K562 (cell line): ENCODE results near the gene MAST3. TPM values are rescaled to one million over a fixed set of nuclear protein-coding genes. Genes with fewer than 3 reads are reported as not detected.

Experiments used
- ESRRA ChIP-seq: fragments of 450-650 bp; IDR thresholded peaks from 2 replicates; pipeline ENCODE4 v1.6.1; 2014; ENCODE audit warnings: low read depth, mild to moderate bottlenecking, moderate library complexity, borderline replicate concordance
- ESRRB ChIP-seq: fragments of 250-450 bp; sonication (Bioruptor Pico); IDR thresholded peaks from 2 replicates; pipeline ENCODE4 v1.5.0; 2020; ENCODE audit warnings: mild to moderate bottlenecking, moderate library complexity, borderline replicate concordance
- HCFC1 ChIP-seq: IDR thresholded peaks from 2 replicates; pipeline ENCODE4 v1.6.1; 2012; ENCODE audit warnings: low read depth, low read length, improper control_type of control experiment
- KDM4B ChIP-seq, 2 experiments: fragments of 450-650 bp in 1 of 2; sonication (generic) in 1 of 2; IDR thresholded peaks; 2 replicates each; pipeline ENCODE4 v1.6.1; 2016 to 2017; ENCODE audit warnings: borderline replicate concordance in 2 of 2, antibody characterized with exemption in 1 of 2, low read depth in 1 of 2, mild to moderate bottlenecking in 1 of 2
- KLF1 ChIP-seq: fragments of 450-650 bp; IDR thresholded peaks from 2 replicates; pipeline ENCODE4 v1.6.1; 2016; ENCODE audit warnings: missing genetic modification characterization, missing compliant biosample characterization
- LARP7 ChIP-seq: fragments of 450-650 bp; IDR thresholded peaks from 2 replicates; pipeline ENCODE4 v1.6.1; 2016
- MXI1 ChIP-seq: IDR thresholded peaks from 2 replicates; pipeline ENCODE4 v1.6.1; 2011; ENCODE audit warnings: low read depth, mild to moderate bottlenecking, improper control_type of control experiment, low read length
- NR2C2 ChIP-seq, 2 experiments: fragments of 200-800 bp in 1 of 2; sonication (Bioruptor generic) in 1 of 2; sonication (generic) in 1 of 2; formaldehyde crosslinking in 1 of 2; IDR thresholded peaks; 2 replicates each; pipeline versions ENCODE4 v1.6.1 to v1.8.0; 2016 to 2022; ENCODE audit warnings: mild to moderate bottlenecking in 1 of 2, missing compliant biosample characterization in 1 of 2, missing genetic modification characterization in 1 of 2, missing genetic modification reagents in 1 of 2
- RHOXF2B ChIP-seq: fragments of 250-450 bp; sonication (Bioruptor Pico); conservative IDR thresholded peaks from 2 replicates; pipeline ENCODE4 v1.5.1; 2021
- TEAD4 ChIP-seq, 2 experiments: sonication (generic) in 1 of 2; formaldehyde crosslinking in 1 of 2; IDR thresholded peaks; 2 replicates each; pipeline versions ENCODE4 v1.6.1 to v1.8.0; 2012 to 2022; ENCODE audit warnings: borderline replicate concordance in 1 of 2, inconsistent platforms in 1 of 2, low read length in 1 of 2, mild to moderate bottlenecking in 1 of 2, missing genetic modification reagents in 1 of 2
- ZBED1 ChIP-seq: IDR thresholded peaks from 2 replicates; pipeline ENCODE4 v1.6.1; 2014
- ZFX ChIP-seq: sonication (generic); formaldehyde crosslinking; IDR thresholded peaks from 2 replicates; pipeline ENCODE4 v1.8.0; 2022; ENCODE audit warnings: mild to moderate bottlenecking, missing genetic modification reagents, moderate library complexity
- polyA plus RNA-seq, 8 experiments: library from polyadenylated mRNA; depleted of rRNA in 4 of 8; stranded (reverse) in 5 of 8; unstranded in 3 of 8; fragments of >200 nt; fragmentation: Nextera tagmentation in 2 of 8; fragmentation: Illumina TruSeq in 1 of 8; extraction: Ambion mirVana in 2 of 8; extraction: Trizol in 1 of 8; gene quantifications; 2 replicates each; pipeline versions ENCODE4 v1.2.1 to v1.2.3, GENCODE V29; 2011 to 2014; ENCODE audit warnings: inconsistent platforms in 1 of 8, missing spikeins in 1 of 8
- total RNA-seq, 7 experiments: library from RNA; depleted of rRNA in 6 of 7; stranded (reverse); fragments of >200 nt in 6 of 7; fragmentation: Illumina TruSeq in 2 of 7; extraction: Trizol in 2 of 7; gene quantifications; 2 replicates each; pipeline versions ENCODE4 v1.2.1 to v1.2.3, GENCODE V29; 2011 to 2021; ENCODE audit warnings: low replicate concordance in 1 of 7
- TF ChIP-seq, protein P1 (sequence below): sonication (generic); formaldehyde crosslinking; IDR thresholded peaks from 2 replicates; pipeline ENCODE4 v1.9.0; 2022; ENCODE audit warnings: mild to moderate bottlenecking, missing genetic modification reagents
- TF ChIP-seq, protein P2 (sequence below): conservative IDR thresholded peaks from 2 replicates; pipeline ENCODE4 v1.6.1; 2011; ENCODE audit warnings: low read depth, mild to moderate bottlenecking, low read length; ENCODE audit not compliant: control insufficient read depth
- TF ChIP-seq, protein P3 (sequence below): fragments of 250-450 bp; sonication (Bioruptor Pico); IDR thresholded peaks from 2 replicates; pipeline ENCODE4 v1.8.0; 2021; ENCODE audit warnings: mild to moderate bottlenecking, moderate library complexity
- TF ChIP-seq, protein P4 (sequence below): fragments of 200-800 bp; sonication (Bioruptor generic); IDR thresholded peaks from 2 replicates; pipeline ENCODE4 v1.6.1; 2017; ENCODE audit warnings: missing genetic modification characterization, missing compliant biosample characterization

Gene MAST3
- total and polyA plus RNA-seq, 9 of the 15 experiments (the other 6 are each of a cell fraction or from before 2014, with no cell fraction given): 0.94 to 9.9 (median 2.4) TPM

DNA sequence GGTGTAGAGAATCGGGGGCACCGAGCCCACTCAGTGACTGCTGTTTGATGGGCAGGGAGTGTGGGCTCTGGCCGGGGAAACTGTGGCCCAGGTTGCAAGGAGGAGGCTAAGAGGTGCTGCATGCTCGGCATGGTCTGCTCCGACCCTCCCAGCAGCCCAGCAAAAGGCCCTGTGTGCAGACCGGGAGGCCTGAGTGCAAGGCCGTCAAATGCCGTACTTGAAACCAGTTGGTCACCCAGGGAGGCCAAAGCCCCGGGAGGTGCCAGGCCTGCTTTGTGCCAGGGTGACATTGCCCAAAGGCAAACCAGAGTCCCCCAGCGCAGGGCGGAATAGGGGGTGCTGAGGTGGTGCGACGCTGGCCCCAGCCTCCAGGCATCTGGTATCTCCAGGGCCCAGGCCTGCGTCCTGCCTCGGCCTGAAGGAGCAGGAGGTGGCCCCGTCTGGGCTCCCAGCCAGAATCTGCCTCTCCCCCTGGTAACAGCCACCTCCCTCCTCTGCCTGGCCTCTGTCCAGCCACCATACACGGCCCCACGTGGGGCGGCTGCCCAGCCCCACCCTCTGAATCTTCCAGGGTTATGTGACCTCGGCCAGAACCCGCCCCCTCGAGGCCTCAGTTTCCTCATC, 59.4 kb downstream of the MAST3 start (continued):
- no peak; the same call in 1 of the 2 replicates for TF ChIP-seq HCFC1
- TF ChIP-seq ZBED1: no peak
- TF ChIP-seq KLF1: peak; percentile 59; the same call in 1 of the 2 replicates
- TF ChIP-seq, protein P1, sequence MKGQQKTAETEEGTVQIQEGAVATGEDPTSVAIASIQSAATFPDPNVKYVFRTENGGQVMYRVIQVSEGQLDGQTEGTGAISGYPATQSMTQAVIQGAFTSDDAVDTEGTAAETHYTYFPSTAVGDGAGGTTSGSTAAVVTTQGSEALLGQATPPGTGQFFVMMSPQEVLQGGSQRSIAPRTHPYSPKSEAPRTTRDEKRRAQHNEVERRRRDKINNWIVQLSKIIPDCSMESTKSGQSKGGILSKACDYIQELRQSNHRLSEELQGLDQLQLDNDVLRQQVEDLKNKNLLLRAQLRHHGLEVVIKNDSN (CRISPR knock-in tag): peak; percentile 95
- TF ChIP-seq, protein P2, sequence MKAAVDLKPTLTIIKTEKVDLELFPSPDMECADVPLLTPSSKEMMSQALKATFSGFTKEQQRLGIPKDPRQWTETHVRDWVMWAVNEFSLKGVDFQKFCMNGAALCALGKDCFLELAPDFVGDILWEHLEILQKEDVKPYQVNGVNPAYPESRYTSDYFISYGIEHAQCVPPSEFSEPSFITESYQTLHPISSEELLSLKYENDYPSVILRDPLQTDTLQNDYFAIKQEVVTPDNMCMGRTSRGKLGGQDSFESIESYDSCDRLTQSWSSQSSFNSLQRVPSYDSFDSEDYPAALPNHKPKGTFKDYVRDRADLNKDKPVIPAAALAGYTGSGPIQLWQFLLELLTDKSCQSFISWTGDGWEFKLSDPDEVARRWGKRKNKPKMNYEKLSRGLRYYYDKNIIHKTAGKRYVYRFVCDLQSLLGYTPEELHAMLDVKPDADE: peak; percentile 76
- peak; percentile 75 for TF ChIP-seq ZFX
- TF ChIP-seq, protein P3, sequence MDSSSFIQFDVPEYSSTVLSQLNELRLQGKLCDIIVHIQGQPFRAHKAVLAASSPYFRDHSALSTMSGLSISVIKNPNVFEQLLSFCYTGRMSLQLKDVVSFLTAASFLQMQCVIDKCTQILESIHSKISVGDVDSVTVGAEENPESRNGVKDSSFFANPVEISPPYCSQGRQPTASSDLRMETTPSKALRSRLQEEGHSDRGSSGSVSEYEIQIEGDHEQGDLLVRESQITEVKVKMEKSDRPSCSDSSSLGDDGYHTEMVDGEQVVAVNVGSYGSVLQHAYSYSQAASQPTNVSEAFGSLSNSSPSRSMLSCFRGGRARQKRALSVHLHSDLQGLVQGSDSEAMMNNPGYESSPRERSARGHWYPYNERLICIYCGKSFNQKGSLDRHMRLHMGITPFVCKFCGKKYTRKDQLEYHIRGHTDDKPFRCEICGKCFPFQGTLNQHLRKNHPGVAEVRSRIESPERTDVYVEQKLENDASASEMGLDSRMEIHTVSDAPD: no peak
- TF ChIP-seq RHOXF2B (CRISPR knock-in tag): no peak
- TF ChIP-seq MXI1: peak; percentile 96
- peak; percentile 32; the same call in 1 of the 2 replicates for TF ChIP-seq ESRRA
- TF ChIP-seq ESRRB (CRISPR knock-in tag): no peak
- no peak for TF ChIP-seq NR2C2 (CRISPR knock-in tag; IDR thresholded peaks at IDR 0.05)
- TF ChIP-seq NR2C2 (tag; IDR thresholded peaks at IDR 0.05): peak; percentile 58; the same call in 1 of the 2 replicates
- peak in 1 of 2 experiments; percentile 63; a peak in 1 of 4 replicates for TF ChIP-seq KDM4B (IDR thresholded peaks at IDR 0.05; ENCODE audit: borderline replicate concordance in 2 of 2, low read depth in 1 of 2)
- no peak for TF ChIP-seq LARP7
- TF ChIP-seq TEAD4 (IDR thresholded peaks at IDR 0.05; ENCODE audit: low read length): peak; percentile 77
- no peak for TF ChIP-seq TEAD4 (CRISPR knock-in tag; IDR thresholded peaks at IDR 0.05; ENCODE audit: borderline replicate concordance)
- TF ChIP-seq, protein P4, sequence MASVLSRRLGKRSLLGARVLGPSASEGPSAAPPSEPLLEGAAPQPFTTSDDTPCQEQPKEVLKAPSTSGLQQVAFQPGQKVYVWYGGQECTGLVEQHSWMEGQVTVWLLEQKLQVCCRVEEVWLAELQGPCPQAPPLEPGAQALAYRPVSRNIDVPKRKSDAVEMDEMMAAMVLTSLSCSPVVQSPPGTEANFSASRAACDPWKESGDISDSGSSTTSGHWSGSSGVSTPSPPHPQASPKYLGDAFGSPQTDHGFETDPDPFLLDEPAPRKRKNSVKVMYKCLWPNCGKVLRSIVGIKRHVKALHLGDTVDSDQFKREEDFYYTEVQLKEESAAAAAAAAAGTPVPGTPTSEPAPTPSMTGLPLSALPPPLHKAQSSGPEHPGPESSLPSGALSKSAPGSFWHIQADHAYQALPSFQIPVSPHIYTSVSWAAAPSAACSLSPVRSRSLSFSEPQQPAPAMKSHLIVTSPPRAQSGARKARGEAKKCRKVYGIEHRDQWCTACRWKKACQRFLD (CRISPR knock-in tag): 0 out of 2 replicates have a peak, but pooled peaks have one; percentile 30
